Stimulated activated CD4-positive, alpha-beta T cell treated with anti-CD3 and anti-CD28 coated beads, Interleukin-2, amount 100 ng/mL, for 24 hours (primary cell): Measurements from ENCODE around the gene PLPPR3.
"Not testable (repeated sequence)": the region's sequence is repeated elsewhere in the genome, so short reads cannot be mapped to it uniquely, and the experiment has no call there.

ENCODE experiments used
- DNase-seq, 2 donors: peaks; one replicate each; pipeline ENCODE4 v3.0.0-alpha.2; 2020

Gene PLPPR3

GRCh38 chr19:827710-828321 lies 6.1 kb upstream of the PLPPR3 start, which contains the start of gene AZU1:
Gene AZU1, plus strand, starts transcription at chr19:827837. Its CDS starts 10 bp downstream, at chr19:827847.
- DNase-seq = no peak

GRCh38 chr19:827314-827709 lies 5.6 kb upstream of the PLPPR3 start:
- no peak for DNase-seq

GRCh38 chr19:825897-826644 lies 4.3 kb upstream of the PLPPR3 start:
- DNase-seq = no peak

GRCh38 chr19:824885-825284 lies 3.1 kb upstream of the PLPPR3 start:
- DNase-seq = no peak

- no peak for DNase-seq
These were observed 1.9 kb upstream of the PLPPR3 start for GRCh38 chr19:823565-824121.

- no peak for DNase-seq
These were observed 427 bp downstream of the PLPPR3 start for GRCh38 chr19:821231-821824.

- DNase-seq = not testable (repeated sequence)
These were observed 1.5 kb downstream of the PLPPR3 start for GRCh38 chr19:820212-820611.

- DNase-seq = no peak
These were observed 5.3 kb downstream of the PLPPR3 start for GRCh38 chr19:816500-816857.

- no peak for DNase-seq
These were observed 5.8 kb downstream of the PLPPR3 start for GRCh38 chr19:815775-816499.

GRCh38 chr19:815079-815774 lies 6.5 kb downstream of the PLPPR3 start:
- no peak for DNase-seq

GRCh38 chr19:814152-815078 lies 7.3 kb downstream of the PLPPR3 start:
- DNase-seq = peak in 1 of 2 donors; percentile 31

GRCh38 chr19:813219-814151 lies 8.3 kb downstream of the PLPPR3 start:
- peak in 1 of 2 donors; percentile 25 for DNase-seq

GRCh38 chr19:812747-813218 lies 9.0 kb downstream of the PLPPR3 start:
- peak in 1 of 2 donors; percentile 12 for DNase-seq

GRCh38 chr19:812049-812746 lies 9.6 kb downstream of the PLPPR3 start:
- DNase-seq = peak in 1 of 2 donors; percentile 11

GRCh38 chr19:811506-812048 lies 10.2 kb downstream of the PLPPR3 start:
- no peak for DNase-seq

- DNase-seq = peak in 1 of 2 donors; percentile 7
These were observed 10.8 kb downstream of the PLPPR3 start for GRCh38 chr19:810883-811489.

GRCh38 chr19:810077-810855 lies 11.5 kb downstream of the PLPPR3 start:
- DNase-seq = no peak

- DNase-seq = no peak
These were observed 13.4 kb downstream of the PLPPR3 start for GRCh38 chr19:808423-808775.
